ENCODE measurements around the gene CYB561A3. TPM values are rescaled to one million over a fixed set of nuclear protein-coding genes. Genes with fewer than 3 reads are reported as not detected.

The CYB561A3 gene
- total and polyA plus RNA-seq, 4 donors = 19.1 to 47.4 (median 28.3) TPM

- intact Hi-C loops (cut with DNase I) = no loop called here
- no peaks in the 10 kb centered on the region for H3K27me3 ChIP-seq (ENCODE audit: control insufficient read depth in 1 of 2, insufficient read depth in 2 of 2, low read length in 1 of 2)
- no peaks in the 10 kb centered on the region for H3K9me3 ChIP-seq (ENCODE audit: control insufficient read depth, low read length)
- no peak overlapping the region for H3K4me3 ChIP-seq (ENCODE audit: low read length in 2 of 2)
- peaks cover 10 to 20% of the 10 kb centered on the region in 2 donors for H3K36me3 ChIP-seq (ENCODE audit: control insufficient read depth in 1 of 2, insufficient read depth in 2 of 2, low read length in 1 of 2)
- WGBS, 2 donors = 51 to 64% methylated on average over 2 of the region's 2 CpGs
- H3K4me1 ChIP-seq (ENCODE audit: control insufficient read depth in 1 of 2, insufficient read depth in 2 of 2, low read length in 2 of 2) = no peaks in the 10 kb centered on the region
- DNase-seq = no peak
- no peak overlapping the region for H3K27ac ChIP-seq (ENCODE audit: low read depth in 1 of 2, low read length in 2 of 2)
- ATAC-seq (ENCODE audit: low FRiP score) = no peak
These were observed 46.4 kb downstream of the CYB561A3 start for GRCh38 chr11:61315260-61315659.

GRCh38 chr11:61310749-61311148, 50.9 kb downstream of the CYB561A3 start:
- intact Hi-C loops (cut with DNase I) = no loop called here
- H3K4me3 ChIP-seq (ENCODE audit: low read length in 2 of 2) = no peak overlapping the region
- H3K36me3 ChIP-seq (ENCODE audit: control insufficient read depth in 1 of 2, insufficient read depth in 2 of 2, low read length in 1 of 2) = peaks cover 24 to 29% of the 10 kb centered on the region in 2 donors
- 87% methylated on average over 8 of the region's 8 CpGs for WGBS, 2 donors
- H3K4me1 ChIP-seq (ENCODE audit: control insufficient read depth in 1 of 2, insufficient read depth in 2 of 2, low read length in 2 of 2) = no peaks in the 10 kb centered on the region
- no peaks in the 10 kb centered on the region for H3K9me3 ChIP-seq (ENCODE audit: control insufficient read depth, low read length)
- DNase-seq (no peak), ATAC-seq (ENCODE audit: low FRiP score) (no peak)
- H3K27ac ChIP-seq (ENCODE audit: low read depth in 1 of 2, low read length in 2 of 2) = no peak overlapping the region
- H3K27me3 ChIP-seq (ENCODE audit: control insufficient read depth in 1 of 2, insufficient read depth in 2 of 2, low read length in 1 of 2) = no peaks in the 10 kb centered on the region

- Histone ChIP-seq H3K9me3 (ENCODE audit: control insufficient read depth, low read length) (no peaks in the 10 kb centered on the region), H3K36me3 (ENCODE audit: control insufficient read depth in 1 of 2, insufficient read depth in 2 of 2, low read length in 1 of 2) (peaks cover 22 to 28% of the 10 kb centered on the region in 2 donors), H3K4me1 (ENCODE audit: control insufficient read depth in 1 of 2, insufficient read depth in 2 of 2, low read length in 2 of 2) (no peaks in the 10 kb centered on the region), H3K4me3 (ENCODE audit: low read length in 2 of 2) (no peak overlapping the region), H3K27ac (ENCODE audit: low read depth in 1 of 2, low read length in 2 of 2) (no peak overlapping the region), H3K27me3 (ENCODE audit: control insufficient read depth in 1 of 2, insufficient read depth in 2 of 2, low read length in 1 of 2) (no peaks in the 10 kb centered on the region)
- intact Hi-C loops (cut with DNase I) = no loop called here
- WGBS, 2 donors = 95 to 96% methylated on average over 7 of the region's 7 CpGs
- DNase-seq (no peak), ATAC-seq (ENCODE audit: low FRiP score) (no peak)
These were observed 51.9 kb downstream of the CYB561A3 start for GRCh38 chr11:61309739-61310138.

GRCh38 chr11:61309141-61309540, 52.5 kb downstream of the CYB561A3 start:
- no peak overlapping the region for H3K4me3 ChIP-seq (ENCODE audit: low read length in 2 of 2)
- 88 to 93% methylated on average over 4 of the region's 4 CpGs for WGBS, 2 donors
- intact Hi-C loops (cut with DNase I) = no loop called here
- no peaks in the 10 kb centered on the region for H3K9me3 ChIP-seq (ENCODE audit: control insufficient read depth, low read length)
- H3K27me3 ChIP-seq (ENCODE audit: control insufficient read depth in 1 of 2, insufficient read depth in 2 of 2, low read length in 1 of 2) = no peaks in the 10 kb centered on the region
- H3K4me1 ChIP-seq (ENCODE audit: control insufficient read depth in 1 of 2, insufficient read depth in 2 of 2, low read length in 2 of 2) = no peaks in the 10 kb centered on the region
- ATAC-seq (ENCODE audit: low FRiP score) (no peak), DNase-seq (no peak)
- peaks cover 22 to 26% of the 10 kb centered on the region in 2 donors for H3K36me3 ChIP-seq (ENCODE audit: control insufficient read depth in 1 of 2, insufficient read depth in 2 of 2, low read length in 1 of 2)
- H3K27ac ChIP-seq (ENCODE audit: low read depth in 1 of 2, low read length in 2 of 2) = no peak overlapping the region

GRCh38 chr11:61307354-61307753, 54.3 kb downstream of the CYB561A3 start:
- Histone ChIP-seq H3K27me3 (ENCODE audit: control insufficient read depth in 1 of 2, insufficient read depth in 2 of 2, low read length in 1 of 2) (no peaks in the 10 kb centered on the region), H3K4me1 (ENCODE audit: control insufficient read depth in 1 of 2, insufficient read depth in 2 of 2, low read length in 2 of 2) (no peaks in the 10 kb centered on the region), H3K36me3 (ENCODE audit: control insufficient read depth in 1 of 2, insufficient read depth in 2 of 2, low read length in 1 of 2) (peaks cover 25 to 29% of the 10 kb centered on the region in 2 donors), H3K4me3 (ENCODE audit: low read length in 2 of 2) (no peak overlapping the region), H3K27ac (ENCODE audit: low read depth in 1 of 2, low read length in 2 of 2) (no peak overlapping the region), H3K9me3 (ENCODE audit: control insufficient read depth, low read length) (no peaks in the 10 kb centered on the region)
- 77 to 82% methylated on average over 1 of the region's 1 CpG for WGBS, 2 donors
- DNase-seq = no peak
- ATAC-seq (ENCODE audit: low FRiP score) = no peak
- intact Hi-C loops (cut with DNase I) = no loop called here

- intact Hi-C loops (cut with DNase I) = no loop called here
- 87 to 94% methylated on average over 1 of the region's 1 CpG for WGBS, 2 donors
- H3K27me3 ChIP-seq (ENCODE audit: control insufficient read depth in 1 of 2, insufficient read depth in 2 of 2, low read length in 1 of 2) = no peaks in the 10 kb centered on the region
- H3K9me3 ChIP-seq (ENCODE audit: control insufficient read depth, low read length) = no peaks in the 10 kb centered on the region
- no peak overlapping the region for H3K4me3 ChIP-seq (ENCODE audit: low read length in 2 of 2)
- no peak overlapping the region for H3K27ac ChIP-seq (ENCODE audit: low read depth in 1 of 2, low read length in 2 of 2)
- no peak for DNase-seq
- ATAC-seq (ENCODE audit: low FRiP score) = no peak
- peaks cover 27 to 29% of the 10 kb centered on the region in 2 donors for H3K36me3 ChIP-seq (ENCODE audit: control insufficient read depth in 1 of 2, insufficient read depth in 2 of 2, low read length in 1 of 2)
- no peaks in the 10 kb centered on the region for H3K4me1 ChIP-seq (ENCODE audit: control insufficient read depth in 1 of 2, insufficient read depth in 2 of 2, low read length in 2 of 2)
These were observed 55.5 kb downstream of the CYB561A3 start for GRCh38 chr11:61306221-61306620.

- intact Hi-C loops (cut with DNase I) = no loop called here
- ATAC-seq (ENCODE audit: low FRiP score) (no peak), DNase-seq (no peak)
- H3K4me3 ChIP-seq (ENCODE audit: low read length in 2 of 2) = no peak overlapping the region
- WGBS, 2 donors = 95 to 97% methylated on average over 7 of the region's 7 CpGs
- peaks cover 25 to 27% of the 10 kb centered on the region in 2 donors for H3K36me3 ChIP-seq (ENCODE audit: control insufficient read depth in 1 of 2, insufficient read depth in 2 of 2, low read length in 1 of 2)
- H3K4me1 ChIP-seq (ENCODE audit: control insufficient read depth in 1 of 2, insufficient read depth in 2 of 2, low read length in 2 of 2) = no peaks in the 10 kb centered on the region
- no peaks in the 10 kb centered on the region for H3K9me3 ChIP-seq (ENCODE audit: control insufficient read depth, low read length)
- H3K27ac ChIP-seq (ENCODE audit: low read depth in 1 of 2, low read length in 2 of 2) = no peak overlapping the region
- H3K27me3 ChIP-seq (ENCODE audit: control insufficient read depth in 1 of 2, insufficient read depth in 2 of 2, low read length in 1 of 2) = no peaks in the 10 kb centered on the region
These were observed 56.3 kb downstream of the CYB561A3 start for GRCh38 chr11:61305417-61305816.

GRCh38 chr11:61303725-61304124, 58.0 kb downstream of the CYB561A3 start:
- no peak overlapping the region for H3K27ac ChIP-seq (ENCODE audit: low read depth in 1 of 2, low read length in 2 of 2)
- DNase-seq (no peak), ATAC-seq (ENCODE audit: low FRiP score) (no peak)
- H3K36me3 ChIP-seq (ENCODE audit: control insufficient read depth in 1 of 2, insufficient read depth in 2 of 2, low read length in 1 of 2) = peaks cover 16 to 19% of the 10 kb centered on the region in 2 donors
- 90 to 93% methylated on average over 9 of the region's 9 CpGs for WGBS, 2 donors
- H3K27me3 ChIP-seq (ENCODE audit: control insufficient read depth in 1 of 2, insufficient read depth in 2 of 2, low read length in 1 of 2) = no peaks in the 10 kb centered on the region
- no peaks in the 10 kb centered on the region for H3K4me1 ChIP-seq (ENCODE audit: control insufficient read depth in 1 of 2, insufficient read depth in 2 of 2, low read length in 2 of 2)
- intact Hi-C loops (cut with DNase I) = no loop called here
- H3K4me3 ChIP-seq (ENCODE audit: low read length in 2 of 2) = no peak overlapping the region
- H3K9me3 ChIP-seq (ENCODE audit: control insufficient read depth, low read length) = no peaks in the 10 kb centered on the region

GRCh38 chr11:61302550-61302949, 59.1 kb downstream of the CYB561A3 start:
- DNase-seq (no peak), ATAC-seq (ENCODE audit: low FRiP score) (no peak)
- no peak overlapping the region for H3K27ac ChIP-seq (ENCODE audit: low read depth in 1 of 2, low read length in 2 of 2)
- peaks cover 0 to 3% of the 10 kb centered on the region in 2 donors for H3K4me1 ChIP-seq (ENCODE audit: control insufficient read depth in 1 of 2, insufficient read depth in 2 of 2, low read length in 2 of 2)
- intact Hi-C loops (cut with DNase I) = no loop called here
- no peak overlapping the region for H3K4me3 ChIP-seq (ENCODE audit: low read length in 2 of 2)
- H3K27me3 ChIP-seq (ENCODE audit: control insufficient read depth in 1 of 2, insufficient read depth in 2 of 2, low read length in 1 of 2) = no peaks in the 10 kb centered on the region
- 88 to 92% methylated on average over 13 of the region's 13 CpGs for WGBS, 2 donors
- H3K36me3 ChIP-seq (ENCODE audit: control insufficient read depth in 1 of 2, insufficient read depth in 2 of 2, low read length in 1 of 2) = peaks cover 13 to 17% of the 10 kb centered on the region in 2 donors
- H3K9me3 ChIP-seq (ENCODE audit: control insufficient read depth, low read length) = no peaks in the 10 kb centered on the region
